Measurements from ENCODE around the gene LMX1A.

DNA sequence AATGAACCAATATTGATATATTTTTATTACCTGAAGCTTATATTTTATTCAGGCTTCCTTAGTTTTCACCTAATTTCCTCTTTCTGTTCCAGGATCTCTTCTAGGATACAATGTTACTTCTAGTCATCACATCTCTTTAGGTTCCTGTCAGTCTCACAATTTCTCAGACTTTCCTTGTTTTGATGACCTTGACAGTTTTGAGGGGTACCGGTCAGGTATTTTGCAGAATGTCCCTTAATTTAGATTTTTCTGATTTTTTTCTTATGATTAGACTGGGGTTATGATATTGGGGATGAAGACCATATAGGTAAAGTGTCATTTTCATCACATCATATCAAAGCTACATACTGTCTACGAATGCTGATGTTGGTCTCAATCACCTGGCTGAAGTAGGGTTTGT lies 167.5 kb downstream of the LMX1A start:
- TF ChIP-seq, protein P1, sequence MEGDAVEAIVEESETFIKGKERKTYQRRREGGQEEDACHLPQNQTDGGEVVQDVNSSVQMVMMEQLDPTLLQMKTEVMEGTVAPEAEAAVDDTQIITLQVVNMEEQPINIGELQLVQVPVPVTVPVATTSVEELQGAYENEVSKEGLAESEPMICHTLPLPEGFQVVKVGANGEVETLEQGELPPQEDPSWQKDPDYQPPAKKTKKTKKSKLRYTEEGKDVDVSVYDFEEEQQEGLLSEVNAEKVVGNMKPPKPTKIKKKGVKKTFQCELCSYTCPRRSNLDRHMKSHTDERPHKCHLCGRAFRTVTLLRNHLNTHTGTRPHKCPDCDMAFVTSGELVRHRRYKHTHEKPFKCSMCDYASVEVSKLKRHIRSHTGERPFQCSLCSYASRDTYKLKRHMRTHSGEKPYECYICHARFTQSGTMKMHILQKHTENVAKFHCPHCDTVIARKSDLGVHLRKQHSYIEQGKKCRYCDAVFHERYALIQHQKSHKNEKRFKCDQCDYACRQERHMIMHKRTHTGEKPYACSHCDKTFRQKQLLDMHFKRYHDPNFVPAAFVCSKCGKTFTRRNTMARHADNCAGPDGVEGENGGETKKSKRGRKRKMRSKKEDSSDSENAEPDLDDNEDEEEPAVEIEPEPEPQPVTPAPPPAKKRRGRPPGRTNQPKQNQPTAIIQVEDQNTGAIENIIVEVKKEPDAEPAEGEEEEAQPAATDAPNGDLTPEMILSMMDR (IDR thresholded peaks at IDR 0.05) = no peak
- TF ChIP-seq NR1H2 (CRISPR knock-in tag; IDR thresholded peaks at IDR 0.05) = no peak
- TF ChIP-seq, protein P2, sequence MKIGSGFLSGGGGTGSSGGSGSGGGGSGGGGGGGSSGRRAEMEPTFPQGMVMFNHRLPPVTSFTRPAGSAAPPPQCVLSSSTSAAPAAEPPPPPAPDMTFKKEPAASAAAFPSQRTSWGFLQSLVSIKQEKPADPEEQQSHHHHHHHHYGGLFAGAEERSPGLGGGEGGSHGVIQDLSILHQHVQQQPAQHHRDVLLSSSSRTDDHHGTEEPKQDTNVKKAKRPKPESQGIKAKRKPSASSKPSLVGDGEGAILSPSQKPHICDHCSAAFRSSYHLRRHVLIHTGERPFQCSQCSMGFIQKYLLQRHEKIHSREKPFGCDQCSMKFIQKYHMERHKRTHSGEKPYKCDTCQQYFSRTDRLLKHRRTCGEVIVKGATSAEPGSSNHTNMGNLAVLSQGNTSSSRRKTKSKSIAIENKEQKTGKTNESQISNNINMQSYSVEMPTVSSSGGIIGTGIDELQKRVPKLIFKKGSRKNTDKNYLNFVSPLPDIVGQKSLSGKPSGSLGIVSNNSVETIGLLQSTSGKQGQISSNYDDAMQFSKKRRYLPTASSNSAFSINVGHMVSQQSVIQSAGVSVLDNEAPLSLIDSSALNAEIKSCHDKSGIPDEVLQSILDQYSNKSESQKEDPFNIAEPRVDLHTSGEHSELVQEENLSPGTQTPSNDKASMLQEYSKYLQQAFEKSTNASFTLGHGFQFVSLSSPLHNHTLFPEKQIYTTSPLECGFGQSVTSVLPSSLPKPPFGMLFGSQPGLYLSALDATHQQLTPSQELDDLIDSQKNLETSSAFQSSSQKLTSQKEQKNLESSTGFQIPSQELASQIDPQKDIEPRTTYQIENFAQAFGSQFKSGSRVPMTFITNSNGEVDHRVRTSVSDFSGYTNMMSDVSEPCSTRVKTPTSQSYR (CRISPR knock-in tag; IDR thresholded peaks at IDR 0.05) = no peak
- TF ChIP-seq SMAD3 (CRISPR knock-in tag; IDR thresholded peaks at IDR 0.05; ENCODE audit: borderline replicate concordance) = no peak
- no peak for TF ChIP-seq FOXP1 (CRISPR knock-in tag; IDR thresholded peaks at IDR 0.05; ENCODE audit: borderline replicate concordance)
- no peak for TF ChIP-seq ELF4 (CRISPR knock-in tag; IDR thresholded peaks at IDR 0.05; ENCODE audit: low read depth)
- no peak for TF ChIP-seq MXD4 (CRISPR knock-in tag; IDR thresholded peaks at IDR 0.05; ENCODE audit: borderline replicate concordance)
- TF ChIP-seq HMGA2 (CRISPR knock-in tag; IDR thresholded peaks at IDR 0.05) = no peak
- TF ChIP-seq, protein P3, sequence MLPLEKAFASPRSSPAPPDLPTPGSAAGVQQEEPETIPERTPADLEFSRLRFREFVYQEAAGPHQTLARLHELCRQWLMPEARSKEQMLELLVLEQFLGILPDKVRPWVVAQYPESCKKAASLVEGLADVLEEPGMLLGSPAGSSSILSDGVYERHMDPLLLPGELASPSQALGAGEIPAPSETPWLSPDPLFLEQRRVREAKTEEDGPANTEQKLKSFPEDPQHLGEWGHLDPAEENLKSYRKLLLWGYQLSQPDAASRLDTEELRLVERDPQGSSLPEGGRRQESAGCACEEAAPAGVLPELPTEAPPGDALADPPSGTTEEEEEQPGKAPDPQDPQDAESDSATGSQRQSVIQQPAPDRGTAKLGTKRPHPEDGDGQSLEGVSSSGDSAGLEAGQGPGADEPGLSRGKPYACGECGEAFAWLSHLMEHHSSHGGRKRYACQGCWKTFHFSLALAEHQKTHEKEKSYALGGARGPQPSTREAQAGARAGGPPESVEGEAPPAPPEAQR (CRISPR knock-in tag; IDR thresholded peaks at IDR 0.05) = no peak
- TF ChIP-seq, protein P4, sequence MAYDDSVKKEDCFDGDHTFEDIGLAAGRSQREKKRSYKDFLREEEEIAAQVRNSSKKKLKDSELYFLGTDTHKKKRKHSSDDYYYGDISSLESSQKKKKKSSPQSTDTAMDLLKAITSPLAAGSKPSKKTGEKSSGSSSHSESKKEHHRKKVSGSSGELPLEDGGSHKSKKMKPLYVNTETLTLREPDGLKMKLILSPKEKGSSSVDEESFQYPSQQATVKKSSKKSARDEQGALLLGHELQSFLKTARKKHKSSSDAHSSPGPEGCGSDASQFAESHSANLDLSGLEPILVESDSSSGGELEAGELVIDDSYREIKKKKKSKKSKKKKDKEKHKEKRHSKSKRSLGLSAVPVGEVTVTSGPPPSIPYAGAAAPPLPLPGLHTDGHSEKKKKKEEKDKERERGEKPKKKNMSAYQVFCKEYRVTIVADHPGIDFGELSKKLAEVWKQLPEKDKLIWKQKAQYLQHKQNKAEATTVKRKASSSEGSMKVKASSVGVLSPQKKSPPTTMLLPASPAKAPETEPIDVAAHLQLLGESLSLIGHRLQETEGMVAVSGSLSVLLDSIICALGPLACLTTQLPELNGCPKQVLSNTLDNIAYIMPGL (CRISPR knock-in tag; IDR thresholded peaks at IDR 0.05) = no peak

Data from WTC11 (cell line).